Measurements from ENCODE around the gene FLT3. TPM values are rescaled to one million over a fixed set of nuclear protein-coding genes. Genes with fewer than 3 reads are reported as not detected.

Gene FLT3
- total and polyA plus RNA-seq, 2 donors (not counting 1 experiment from before 2014, with no cell fraction given), result 0.13 to 0.42 TPM

GRCh38 chr13:27966641-27967202, 133.7 kb downstream of the FLT3 start:
- ATAC-seq (ENCODE audit: low read depth) (no peak), DNase-seq (no peak)
- no peaks in the 10 kb centered on the region for H3K36me3 ChIP-seq (replicated peaks in 1 of 2; ENCODE audit: control extremely low read depth in 1 of 2, control insufficient read depth in 1 of 2, extremely low read depth in 1 of 2, insufficient read depth in 2 of 2, low read length in 1 of 2)
- H3K4me1 ChIP-seq (ENCODE audit: control insufficient read depth in 2 of 2, insufficient read depth in 2 of 2, low read length in 2 of 2), result peaks cover 43 to 56% of the 10 kb centered on the region in 2 donors
- ChIA-PET CTCF (interaction anchor here (1.5 to 3.4 kb wide), 2 partner anchors 13 to 14 kb away, joined by 3 to 15 read pairs; no protein-coding TSS in a partner anchor), POLR2A (no interaction called here)
- peak overlapping the region in 1 of 5 experiments; percentile 11 for H3K4me3 ChIP-seq (ENCODE audit: control extremely low read depth in 1 of 5, extremely low read depth in 1 of 5, insufficient read depth in 1 of 5, low read depth in 2 of 5, low read length in 4 of 5)
- H3K79me2 ChIP-seq (ENCODE audit: control insufficient read depth, insufficient read depth, low read length), result no peaks in the 10 kb centered on the region
- peaks cover 0 to 58% (median 0%) of the 10 kb centered on the region in 3 donors for H3K9me3 ChIP-seq (ENCODE audit: control extremely low read depth in 1 of 3, control insufficient read depth in 2 of 3, insufficient read depth in 1 of 3, low read length in 2 of 3)
- H3K27me3 ChIP-seq (replicated peaks in 1 of 4; ENCODE audit: control extremely low read depth in 1 of 4, control insufficient read depth in 3 of 4, insufficient read depth in 4 of 4, low read length in 3 of 4), result peaks cover 0 to 92% (median 68%) of the 10 kb centered on the region in 4 experiments
- peak overlapping the region; percentile 82 for H3K4me3 Mint-ChIP-seq
- no peaks in the 10 kb centered on the region for H4K20me1 ChIP-seq (ENCODE audit: control insufficient read depth, insufficient read depth, low read length, poor library complexity, severe bottlenecking)
- peaks cover 78% of the 10 kb centered on the region for H3K27me3 Mint-ChIP-seq
- no peak overlapping the region for H3K27ac ChIP-seq (ENCODE audit: low read length in 2 of 2)
- peak overlapping the region; percentile 78 for H3K4me2 ChIP-seq (replicated peaks; ENCODE audit: low read depth, low read length, poor library complexity, severe bottlenecking)
- WGBS (ENCODE audit: insufficient coverage), result 10% methylated on average over 30 of the region's 38 CpGs
- intact Hi-C loops (cut with micrococcal nuclease), result loop anchor here (5.0 kb wide), 1 partner anchor 44 kb away; no protein-coding TSS in a partner anchor
- H3K9me3 Mint-ChIP-seq (ENCODE audit: insufficient read depth), result no peaks in the 10 kb centered on the region
- peak overlapping the region; percentile 11 for H3K9ac ChIP-seq (ENCODE audit: low read length)
- peaks cover 36% of the 10 kb centered on the region for H3K4me1 Mint-ChIP-seq
- no peak for TF ChIP-seq EZH2 (IDR thresholded peaks at IDR 0.05; ENCODE audit: borderline replicate concordance, insufficient read depth, low read depth, low read length, poor library complexity, severe bottlenecking)
- TF ChIP-seq CTCF (IDR thresholded peaks at IDR 0.05), result no peak
- H3K27ac Mint-ChIP-seq, result no peak overlapping the region
- H2AFZ ChIP-seq (ENCODE audit: insufficient read depth, low read depth, low read length, poor library complexity, severe bottlenecking), result no peak overlapping the region
